Measurements from ENCODE around the gene VPS72.

VPS72 gene

GRCh38 chr1:151165738-151166504, 24.1 kb downstream of the VPS72 start, which contains the start of the genes LYSMD1 and SCNM1:
Gene LYSMD1 (minus strand): TSS chr1:151165902. CDS start chr1:151165258, 644 bp downstream.
Gene SCNM1 (plus strand): TSS chr1:151166144. CDS start chr1:151166153, 9 bp downstream.
- Histone ChIP-seq H3K36me3 (ENCODE audit: control insufficient read depth in 2 of 2, insufficient read depth in 1 of 2, low read length in 2 of 2) (peaks cover 16 to 53% of the 10 kb centered on the region in 2 experiments), H3K4me3 (ENCODE audit: low read depth, low read length) (peak within 1 kb of the TSS; percentile 82), H3K4me1 (ENCODE audit: control insufficient read depth, insufficient read depth, low read length) (peaks cover 6% of the 10 kb centered on the region; the same call in 1 of the 2 replicates), H3K9me3 (ENCODE audit: control insufficient read depth, insufficient read depth, low read depth, low read length) (no peaks in the 10 kb centered on the region), H3K27ac (ENCODE audit: extremely low read depth, low read depth, low read length) (peak within 1 kb of the TSS; percentile 63)
- ChIA-PET CTCF (interaction anchor here (0.8 to 1.8 kb wide), 4 partner anchors 10 to 141 kb away, joined by 3 to 9 read pairs (median 4); partner anchors contain the start of gene TNFAIP8L2), POLR2A (interaction anchor here (0.7 to 3.3 kb wide), 12 partner anchors 8 to 159 kb away, joined by 3 to 23 read pairs (median 3); partner anchors contain the start of genes MINDY1, TMOD4, TNFAIP8L2 and VPS72)
- TF ChIP-seq ELK4 (IDR thresholded peaks at IDR 0.05; ENCODE audit: borderline replicate concordance, low read depth, low read length) (peak; percentile 97), ZNF660 (tag by site-specific recombination; IDR thresholded peaks at IDR 0.05) (peak; percentile 79), ZSCAN30 (tag by site-specific recombination; IDR thresholded peaks at IDR 0.05) (0 out of 2 replicates have a peak, but pooled peaks have one; percentile 4), ZBTB10 (tag by site-specific recombination; IDR thresholded peaks at IDR 0.05) (no peak), ZNF529 (tag by site-specific recombination; IDR thresholded peaks at IDR 0.05; ENCODE audit: insufficient replicate concordance) (no peak), ZBTB7A (tag by site-specific recombination; IDR thresholded peaks at IDR 0.05; ENCODE audit: low read depth) (no peak), ZNF223 (tag by site-specific recombination; IDR thresholded peaks at IDR 0.05) (no peak), ZNF239 (tag by site-specific recombination; IDR thresholded peaks at IDR 0.05) (no peak), ZNF658 (tag by site-specific recombination; IDR thresholded peaks at IDR 0.05) (no peak), ZNF645 (tag by site-specific recombination; IDR thresholded peaks at IDR 0.05) (no peak), HOXD13 (CRISPR knock-in tag; IDR thresholded peaks at IDR 0.05; ENCODE audit: borderline replicate concordance) (no peak), ZBTB6 (tag by site-specific recombination; IDR thresholded peaks at IDR 0.05) (no peak), ZNF530 (tag by site-specific recombination; IDR thresholded peaks at IDR 0.05; ENCODE audit: low read depth) (no peak), ZNF747 (tag by site-specific recombination; IDR thresholded peaks at IDR 0.05) (no peak), RBAK (tag by site-specific recombination; IDR thresholded peaks at IDR 0.05) (no peak), ZBTB11 (tag by site-specific recombination; conservative IDR thresholded peaks at IDR 0.05; ENCODE audit: low read depth) (peak; percentile 97), ZNF449 (tag by site-specific recombination; IDR thresholded peaks at IDR 0.05) (no peak; the same call in 1 of the 2 replicates), ZNF558 (tag by site-specific recombination; IDR thresholded peaks at IDR 0.05) (peak; percentile 27; the same call in 1 of the 2 replicates), ZNF785 (tag by site-specific recombination; IDR thresholded peaks at IDR 0.05) (no peak), ZNF302 (tag by site-specific recombination; IDR thresholded peaks at IDR 0.05; ENCODE audit: low read depth) (no peak), ZNF600 (tag by site-specific recombination; IDR thresholded peaks at IDR 0.05) (peak; percentile 66; the same call in 1 of the 2 replicates), ZNF146 (tag by site-specific recombination; IDR thresholded peaks at IDR 0.05) (0 out of 2 replicates have a peak, but pooled peaks have one; percentile 2), ZNF843 (tag by site-specific recombination; IDR thresholded peaks at IDR 0.05) (0 out of 2 replicates have a peak, but pooled peaks have one; percentile 10), ZFP3 (tag by site-specific recombination; IDR thresholded peaks at IDR 0.05; ENCODE audit: low read depth) (no peak), ZNF768 (tag by site-specific recombination; IDR thresholded peaks at IDR 0.05) (no peak), ZNF335 (tag by site-specific recombination; conservative IDR thresholded peaks at IDR 0.05) (peak; percentile 95)
